ENCODE measurements around the gene HSD17B12.

DNA sequence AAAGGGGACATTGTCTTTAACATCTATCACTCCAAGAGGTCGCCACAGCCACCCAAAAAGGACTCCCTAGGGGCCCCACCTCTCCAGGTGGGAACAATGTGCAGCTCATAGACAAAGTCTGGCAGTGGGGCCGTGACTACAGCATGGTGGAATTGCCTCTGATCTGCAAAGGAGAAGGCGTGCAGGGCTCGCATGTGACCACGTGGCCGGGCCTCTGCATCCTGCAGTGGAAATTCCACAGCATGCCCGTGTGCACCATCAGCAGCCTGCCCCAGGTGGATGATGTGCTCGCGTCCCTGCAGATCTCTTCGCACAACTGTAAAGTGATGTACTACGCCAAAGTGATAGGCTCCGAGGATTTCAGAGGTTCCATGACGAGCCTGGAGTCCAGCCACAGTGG, 218.6 kb downstream of the HSD17B12 start:
- TF ChIP-seq, protein P1, sequence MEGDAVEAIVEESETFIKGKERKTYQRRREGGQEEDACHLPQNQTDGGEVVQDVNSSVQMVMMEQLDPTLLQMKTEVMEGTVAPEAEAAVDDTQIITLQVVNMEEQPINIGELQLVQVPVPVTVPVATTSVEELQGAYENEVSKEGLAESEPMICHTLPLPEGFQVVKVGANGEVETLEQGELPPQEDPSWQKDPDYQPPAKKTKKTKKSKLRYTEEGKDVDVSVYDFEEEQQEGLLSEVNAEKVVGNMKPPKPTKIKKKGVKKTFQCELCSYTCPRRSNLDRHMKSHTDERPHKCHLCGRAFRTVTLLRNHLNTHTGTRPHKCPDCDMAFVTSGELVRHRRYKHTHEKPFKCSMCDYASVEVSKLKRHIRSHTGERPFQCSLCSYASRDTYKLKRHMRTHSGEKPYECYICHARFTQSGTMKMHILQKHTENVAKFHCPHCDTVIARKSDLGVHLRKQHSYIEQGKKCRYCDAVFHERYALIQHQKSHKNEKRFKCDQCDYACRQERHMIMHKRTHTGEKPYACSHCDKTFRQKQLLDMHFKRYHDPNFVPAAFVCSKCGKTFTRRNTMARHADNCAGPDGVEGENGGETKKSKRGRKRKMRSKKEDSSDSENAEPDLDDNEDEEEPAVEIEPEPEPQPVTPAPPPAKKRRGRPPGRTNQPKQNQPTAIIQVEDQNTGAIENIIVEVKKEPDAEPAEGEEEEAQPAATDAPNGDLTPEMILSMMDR (conservative IDR thresholded peaks at IDR 0.05; ENCODE audit: low read depth in 2 of 2) = no peak
- TF ChIP-seq, protein P2, sequence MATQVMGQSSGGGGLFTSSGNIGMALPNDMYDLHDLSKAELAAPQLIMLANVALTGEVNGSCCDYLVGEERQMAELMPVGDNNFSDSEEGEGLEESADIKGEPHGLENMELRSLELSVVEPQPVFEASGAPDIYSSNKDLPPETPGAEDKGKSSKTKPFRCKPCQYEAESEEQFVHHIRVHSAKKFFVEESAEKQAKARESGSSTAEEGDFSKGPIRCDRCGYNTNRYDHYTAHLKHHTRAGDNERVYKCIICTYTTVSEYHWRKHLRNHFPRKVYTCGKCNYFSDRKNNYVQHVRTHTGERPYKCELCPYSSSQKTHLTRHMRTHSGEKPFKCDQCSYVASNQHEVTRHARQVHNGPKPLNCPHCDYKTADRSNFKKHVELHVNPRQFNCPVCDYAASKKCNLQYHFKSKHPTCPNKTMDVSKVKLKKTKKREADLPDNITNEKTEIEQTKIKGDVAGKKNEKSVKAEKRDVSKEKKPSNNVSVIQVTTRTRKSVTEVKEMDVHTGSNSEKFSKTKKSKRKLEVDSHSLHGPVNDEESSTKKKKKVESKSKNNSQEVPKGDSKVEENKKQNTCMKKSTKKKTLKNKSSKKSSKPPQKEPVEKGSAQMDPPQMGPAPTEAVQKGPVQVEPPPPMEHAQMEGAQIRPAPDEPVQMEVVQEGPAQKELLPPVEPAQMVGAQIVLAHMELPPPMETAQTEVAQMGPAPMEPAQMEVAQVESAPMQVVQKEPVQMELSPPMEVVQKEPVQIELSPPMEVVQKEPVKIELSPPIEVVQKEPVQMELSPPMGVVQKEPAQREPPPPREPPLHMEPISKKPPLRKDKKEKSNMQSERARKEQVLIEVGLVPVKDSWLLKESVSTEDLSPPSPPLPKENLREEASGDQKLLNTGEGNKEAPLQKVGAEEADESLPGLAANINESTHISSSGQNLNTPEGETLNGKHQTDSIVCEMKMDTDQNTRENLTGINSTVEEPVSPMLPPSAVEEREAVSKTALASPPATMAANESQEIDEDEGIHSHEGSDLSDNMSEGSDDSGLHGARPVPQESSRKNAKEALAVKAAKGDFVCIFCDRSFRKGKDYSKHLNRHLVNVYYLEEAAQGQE (IDR thresholded peaks at IDR 0.05; ENCODE audit: unreplicated experiment) = no peak
- TF ChIP-seq POLR2AphosphoS5 (IDR thresholded peaks at IDR 0.05; ENCODE audit: low read depth) = no peak
- TF ChIP-seq CREB1 (CRISPR knock-in tag; IDR thresholded peaks at IDR 0.05; ENCODE audit: low read depth) = no peak
- TF ChIP-seq STAT1 (IDR thresholded peaks at IDR 0.05; ENCODE audit: unreplicated experiment) = no peak

Measured in GM23338 (cell line).